Peyer's patch (tissue), 4 donors: ENCODE data around the gene NOL6.

Experiments used
- POLR2A ChIP-seq, 2 donors: fragments of 450-650 bp; IDR thresholded peaks; one replicate each; pipeline ENCODE4 v1.5.1; 2017; ENCODE audit warnings: antibody characterized with exemption in 2 of 2, mild to moderate bottlenecking in 2 of 2, moderate library complexity in 2 of 2
- TF ChIP-seq, protein P1 (sequence below), 6 experiments: fragments of 450-650 bp in 4 of 6; fragments of 200-600 bp in 2 of 6; sonication (generic) in 1 of 6; IDR thresholded peaks; one replicate each; pipeline ENCODE4 v1.5.1; 2017 to 2019; ENCODE audit warnings: antibody characterized with exemption in 6 of 6, mild to moderate bottlenecking in 3 of 6, moderate library complexity in 1 of 6

DNA sequence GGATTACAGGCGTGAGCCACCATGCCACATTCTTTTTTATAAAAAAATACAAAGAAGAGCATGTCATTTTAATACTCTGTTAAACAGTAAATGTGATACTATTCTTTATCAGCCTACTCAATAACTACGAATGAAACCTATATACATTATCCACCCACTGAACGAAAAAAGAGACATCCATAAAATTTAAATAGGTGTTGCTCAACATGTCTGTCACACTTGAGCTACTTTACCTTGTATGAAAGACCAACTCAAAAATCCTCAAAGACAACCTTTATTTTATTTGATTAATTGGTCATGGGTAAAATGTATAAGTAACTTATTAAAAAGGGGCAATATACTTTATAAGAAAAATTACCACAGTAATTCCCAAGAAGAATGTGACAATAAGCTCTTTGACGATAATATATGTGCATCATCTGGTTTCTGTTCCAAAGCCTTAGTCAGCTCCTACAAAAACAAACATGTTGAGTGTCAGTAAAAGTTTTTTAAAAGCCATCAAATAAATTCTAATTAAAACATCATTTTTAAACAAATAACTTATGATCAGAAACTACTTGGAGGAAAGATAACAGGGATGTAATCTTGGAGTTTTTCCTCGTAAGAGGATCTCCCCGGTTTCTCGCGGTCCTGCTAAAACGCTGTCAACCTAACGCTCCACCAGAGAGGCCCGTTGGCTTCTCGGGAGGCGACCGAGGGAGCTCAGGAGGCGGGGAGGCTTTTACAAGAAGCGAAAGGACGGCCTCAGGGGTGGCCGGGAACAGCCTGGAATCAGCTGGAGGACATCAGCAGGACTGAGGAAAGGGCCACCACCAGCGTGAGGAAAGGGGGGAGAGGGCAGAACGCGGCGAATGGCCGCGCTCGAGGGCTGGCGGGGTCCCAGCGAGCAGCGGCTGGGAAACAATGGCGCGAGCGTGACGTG, 36.8 kb upstream of the NOL6 start:
- TF ChIP-seq, protein P1, sequence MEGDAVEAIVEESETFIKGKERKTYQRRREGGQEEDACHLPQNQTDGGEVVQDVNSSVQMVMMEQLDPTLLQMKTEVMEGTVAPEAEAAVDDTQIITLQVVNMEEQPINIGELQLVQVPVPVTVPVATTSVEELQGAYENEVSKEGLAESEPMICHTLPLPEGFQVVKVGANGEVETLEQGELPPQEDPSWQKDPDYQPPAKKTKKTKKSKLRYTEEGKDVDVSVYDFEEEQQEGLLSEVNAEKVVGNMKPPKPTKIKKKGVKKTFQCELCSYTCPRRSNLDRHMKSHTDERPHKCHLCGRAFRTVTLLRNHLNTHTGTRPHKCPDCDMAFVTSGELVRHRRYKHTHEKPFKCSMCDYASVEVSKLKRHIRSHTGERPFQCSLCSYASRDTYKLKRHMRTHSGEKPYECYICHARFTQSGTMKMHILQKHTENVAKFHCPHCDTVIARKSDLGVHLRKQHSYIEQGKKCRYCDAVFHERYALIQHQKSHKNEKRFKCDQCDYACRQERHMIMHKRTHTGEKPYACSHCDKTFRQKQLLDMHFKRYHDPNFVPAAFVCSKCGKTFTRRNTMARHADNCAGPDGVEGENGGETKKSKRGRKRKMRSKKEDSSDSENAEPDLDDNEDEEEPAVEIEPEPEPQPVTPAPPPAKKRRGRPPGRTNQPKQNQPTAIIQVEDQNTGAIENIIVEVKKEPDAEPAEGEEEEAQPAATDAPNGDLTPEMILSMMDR (IDR thresholded peaks at IDR 0.05): no peak
- TF ChIP-seq POLR2A (IDR thresholded peaks at IDR 0.05): no peak
